Suprapubic skin (tissue), 4 donors: ENCODE results near the gene ZNF846.

Experiments used
- EP300 ChIP-seq: sonication (generic); formaldehyde crosslinking; IDR thresholded peaks from one replicate; pipeline ENCODE4 v1.6.1; 2017; ENCODE audit warnings: antibody characterized with exemption
- POLR2A ChIP-seq, 2 donors: fragments of 450-650 bp; IDR thresholded peaks; one replicate each; pipeline ENCODE4 v1.6.1; 2017; ENCODE audit warnings: antibody characterized with exemption in 2 of 2, mild to moderate bottlenecking in 2 of 2, moderate library complexity in 2 of 2
- POLR2AphosphoS5 ChIP-seq, 3 donors: sonication (generic); formaldehyde crosslinking; IDR thresholded peaks; one replicate each; pipeline ENCODE4 v1.6.1; 2017; ENCODE audit warnings: antibody characterized with exemption in 3 of 3
- TF ChIP-seq, protein P1 (sequence below), 2 donors: fragments of 200-600 bp in 1 of 2; fragments of 450-650 bp in 1 of 2; sonication (generic) in 1 of 2; IDR thresholded peaks; one replicate each; pipeline ENCODE4 v1.5.1; 2016 to 2019; ENCODE audit warnings: antibody characterized with exemption in 2 of 2, mild to moderate bottlenecking in 1 of 2, moderate library complexity in 1 of 2

DNA sequence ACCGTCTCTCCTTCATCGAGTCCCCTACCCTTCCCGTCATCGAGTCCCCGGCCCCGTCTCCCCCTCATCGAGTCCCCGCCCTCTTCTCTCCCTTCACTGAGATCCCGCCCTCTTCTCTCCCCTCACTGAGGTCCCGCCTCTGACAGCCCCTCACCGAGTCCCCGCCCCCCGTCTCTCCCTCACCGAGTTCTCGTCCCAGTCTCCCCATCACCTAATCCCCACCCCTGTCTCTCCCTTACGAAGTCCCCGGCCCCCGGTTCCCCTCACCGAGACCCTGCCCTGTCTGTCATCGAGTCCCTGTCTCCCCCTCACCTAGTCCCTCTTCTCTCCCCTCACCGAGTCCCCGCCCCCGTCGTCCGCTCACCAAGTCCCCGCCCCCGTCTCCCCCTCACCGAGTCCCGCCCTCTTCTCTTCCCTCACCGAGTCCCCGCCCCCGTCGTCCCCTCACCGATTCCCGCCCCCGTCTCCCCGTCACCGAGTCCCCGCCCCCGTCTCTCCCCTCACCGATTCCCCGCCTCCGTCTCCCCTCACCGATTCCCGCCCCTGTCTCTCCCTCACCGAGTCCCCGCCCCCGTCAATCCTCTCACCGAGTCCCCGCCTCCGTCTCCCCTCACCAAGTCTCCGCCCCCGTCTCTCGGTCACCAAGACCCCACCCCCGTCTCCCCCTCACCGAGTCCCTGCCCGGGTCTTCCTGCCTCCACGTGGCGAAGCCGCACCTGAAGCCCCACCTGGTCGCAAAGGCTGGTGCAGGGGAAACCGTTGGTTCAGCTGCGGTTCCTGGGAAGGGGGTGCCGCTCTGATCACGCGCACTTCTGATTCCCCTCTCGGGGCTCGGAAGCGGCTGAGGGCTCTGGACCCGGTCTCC lies 23.9 kb upstream of the ZNF846 start:
- TF ChIP-seq, protein P1, sequence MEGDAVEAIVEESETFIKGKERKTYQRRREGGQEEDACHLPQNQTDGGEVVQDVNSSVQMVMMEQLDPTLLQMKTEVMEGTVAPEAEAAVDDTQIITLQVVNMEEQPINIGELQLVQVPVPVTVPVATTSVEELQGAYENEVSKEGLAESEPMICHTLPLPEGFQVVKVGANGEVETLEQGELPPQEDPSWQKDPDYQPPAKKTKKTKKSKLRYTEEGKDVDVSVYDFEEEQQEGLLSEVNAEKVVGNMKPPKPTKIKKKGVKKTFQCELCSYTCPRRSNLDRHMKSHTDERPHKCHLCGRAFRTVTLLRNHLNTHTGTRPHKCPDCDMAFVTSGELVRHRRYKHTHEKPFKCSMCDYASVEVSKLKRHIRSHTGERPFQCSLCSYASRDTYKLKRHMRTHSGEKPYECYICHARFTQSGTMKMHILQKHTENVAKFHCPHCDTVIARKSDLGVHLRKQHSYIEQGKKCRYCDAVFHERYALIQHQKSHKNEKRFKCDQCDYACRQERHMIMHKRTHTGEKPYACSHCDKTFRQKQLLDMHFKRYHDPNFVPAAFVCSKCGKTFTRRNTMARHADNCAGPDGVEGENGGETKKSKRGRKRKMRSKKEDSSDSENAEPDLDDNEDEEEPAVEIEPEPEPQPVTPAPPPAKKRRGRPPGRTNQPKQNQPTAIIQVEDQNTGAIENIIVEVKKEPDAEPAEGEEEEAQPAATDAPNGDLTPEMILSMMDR (IDR thresholded peaks at IDR 0.05), result no peak
- TF ChIP-seq EP300 (no peak), POLR2A (IDR thresholded peaks at IDR 0.05) (no peak), POLR2AphosphoS5 (IDR thresholded peaks at IDR 0.05) (no peak)
